HG02943 (cell line): ENCODE data around the gene WAPL.
"Not testable (repeated sequence)": the region's sequence is repeated elsewhere in the genome, so short reads cannot be mapped to it uniquely, and the experiment has no call there.

Source experiments
- ATAC-seq: cut with Tn5 transposase; IDR thresholded peaks from one replicate; pipeline ENCODE4 v1.9.1; 2021; ENCODE audit warnings: mild to moderate bottlenecking, low read depth, moderate library complexity; ENCODE audit not compliant: unreplicated experiment

WAPL gene, protein sequence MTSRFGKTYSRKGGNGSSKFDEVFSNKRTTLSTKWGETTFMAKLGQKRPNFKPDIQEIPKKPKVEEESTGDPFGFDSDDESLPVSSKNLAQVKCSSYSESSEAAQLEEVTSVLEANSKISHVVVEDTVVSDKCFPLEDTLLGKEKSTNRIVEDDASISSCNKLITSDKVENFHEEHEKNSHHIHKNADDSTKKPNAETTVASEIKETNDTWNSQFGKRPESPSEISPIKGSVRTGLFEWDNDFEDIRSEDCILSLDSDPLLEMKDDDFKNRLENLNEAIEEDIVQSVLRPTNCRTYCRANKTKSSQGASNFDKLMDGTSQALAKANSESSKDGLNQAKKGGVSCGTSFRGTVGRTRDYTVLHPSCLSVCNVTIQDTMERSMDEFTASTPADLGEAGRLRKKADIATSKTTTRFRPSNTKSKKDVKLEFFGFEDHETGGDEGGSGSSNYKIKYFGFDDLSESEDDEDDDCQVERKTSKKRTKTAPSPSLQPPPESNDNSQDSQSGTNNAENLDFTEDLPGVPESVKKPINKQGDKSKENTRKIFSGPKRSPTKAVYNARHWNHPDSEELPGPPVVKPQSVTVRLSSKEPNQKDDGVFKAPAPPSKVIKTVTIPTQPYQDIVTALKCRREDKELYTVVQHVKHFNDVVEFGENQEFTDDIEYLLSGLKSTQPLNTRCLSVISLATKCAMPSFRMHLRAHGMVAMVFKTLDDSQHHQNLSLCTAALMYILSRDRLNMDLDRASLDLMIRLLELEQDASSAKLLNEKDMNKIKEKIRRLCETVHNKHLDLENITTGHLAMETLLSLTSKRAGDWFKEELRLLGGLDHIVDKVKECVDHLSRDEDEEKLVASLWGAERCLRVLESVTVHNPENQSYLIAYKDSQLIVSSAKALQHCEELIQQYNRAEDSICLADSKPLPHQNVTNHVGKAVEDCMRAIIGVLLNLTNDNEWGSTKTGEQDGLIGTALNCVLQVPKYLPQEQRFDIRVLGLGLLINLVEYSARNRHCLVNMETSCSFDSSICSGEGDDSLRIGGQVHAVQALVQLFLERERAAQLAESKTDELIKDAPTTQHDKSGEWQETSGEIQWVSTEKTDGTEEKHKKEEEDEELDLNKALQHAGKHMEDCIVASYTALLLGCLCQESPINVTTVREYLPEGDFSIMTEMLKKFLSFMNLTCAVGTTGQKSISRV (N-terminal part only)

GRCh38 chr10:86521678-86522509 lies at the start of gene WAPL:
TSS of gene WAPL (minus strand) at chr10:86521792. CDS start at chr10:86518069, 3,723 bp downstream.
- ATAC-seq, result peak; percentile 92

- no peak for ATAC-seq
These were observed 47.7 kb upstream of the WAPL start for GRCh38 chr10:86569335-86569734.

DNA sequence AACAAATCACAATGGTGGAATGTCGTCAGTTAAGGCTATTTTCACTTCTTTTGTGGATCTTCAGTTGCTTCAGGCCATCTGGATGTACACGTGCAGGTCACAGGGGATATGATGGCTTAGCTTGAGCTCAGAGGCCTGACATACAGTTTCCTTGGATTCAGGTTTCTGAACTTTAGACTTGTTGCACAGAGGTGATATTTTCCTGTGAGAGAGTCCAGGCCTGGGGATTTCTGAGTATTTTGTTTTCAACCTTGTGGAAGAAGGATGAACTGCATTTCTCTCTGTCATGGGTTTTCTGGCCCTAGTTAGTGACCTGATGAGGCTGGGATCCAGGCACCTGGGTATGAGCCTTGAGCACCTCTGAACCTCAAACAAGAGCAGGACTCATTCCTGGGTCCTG lies 44.9 kb upstream of the WAPL start:
- not testable (repeated sequence) for ATAC-seq

GRCh38 chr10:86563338-86563737 lies 41.7 kb upstream of the WAPL start:
- ATAC-seq, result not testable (repeated sequence)

DNA sequence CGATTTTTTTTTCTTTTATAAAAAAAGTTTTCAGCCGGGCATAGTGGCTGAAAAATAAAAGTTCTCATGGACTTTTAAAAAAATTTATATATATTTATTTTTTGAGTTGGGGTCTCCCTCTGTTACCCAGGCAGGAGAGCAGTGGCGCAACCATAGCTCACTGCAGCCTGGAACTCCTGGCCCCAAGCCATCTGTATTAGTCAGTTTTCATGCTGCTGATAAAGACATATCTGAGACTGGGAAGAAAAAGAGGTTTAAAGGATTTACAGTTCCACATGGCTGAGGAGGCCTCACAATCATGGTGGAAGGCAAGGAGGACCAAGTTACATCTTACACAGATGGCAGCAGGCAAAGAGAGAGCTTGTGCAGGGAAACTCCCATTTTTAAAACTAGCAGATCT lies 37.1 kb upstream of the WAPL start:
- not testable (repeated sequence) for ATAC-seq

GRCh38 chr10:86556933-86557649 lies 35.5 kb upstream of the WAPL start:
- no peak for ATAC-seq

GRCh38 chr10:86556532-86556931 lies 34.9 kb upstream of the WAPL start:
- no peak for ATAC-seq

DNA sequence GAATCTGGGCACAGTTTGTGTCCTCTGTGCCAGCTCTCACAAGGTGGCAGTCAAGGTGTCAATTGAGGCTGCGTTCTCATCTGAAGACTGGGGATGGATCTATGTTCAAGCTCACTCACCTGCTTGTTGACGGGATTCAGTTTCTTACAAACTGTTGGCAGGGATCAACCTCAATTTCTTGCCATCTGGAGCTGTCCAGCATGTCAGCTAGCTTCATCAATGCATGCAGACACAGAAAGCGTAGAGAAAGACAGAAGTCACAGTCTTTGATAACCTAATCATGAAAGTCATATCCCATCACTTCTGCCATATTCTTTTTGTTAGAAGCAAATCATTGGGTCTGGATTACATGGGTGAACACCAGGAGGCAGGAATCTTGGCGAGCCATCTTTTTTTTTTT lies 32.0 kb upstream of the WAPL start:
- ATAC-seq, result no peak

DNA sequence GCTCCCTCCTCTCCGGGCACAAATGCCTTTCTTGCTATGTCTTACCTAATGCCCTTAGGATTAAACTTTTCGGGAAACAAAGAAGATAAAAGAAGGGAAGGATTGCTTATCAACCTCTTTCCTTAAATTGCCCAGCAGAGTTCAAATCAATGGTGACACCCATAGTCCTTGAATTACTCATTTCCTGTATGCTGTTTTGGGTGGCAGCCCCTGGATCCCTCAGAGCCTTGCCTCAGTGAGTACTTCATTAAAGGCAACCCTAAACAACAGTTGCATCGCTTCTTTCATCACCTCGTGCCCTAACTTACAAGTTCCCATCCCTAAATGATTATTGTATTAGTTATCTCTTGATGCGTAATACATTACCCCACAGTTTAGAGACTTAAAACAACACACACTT lies 31.6 kb upstream of the WAPL start:
- no peak for ATAC-seq

GRCh38 chr10:86547296-86547695 lies 25.7 kb upstream of the WAPL start:
- ATAC-seq, result no peak

DNA sequence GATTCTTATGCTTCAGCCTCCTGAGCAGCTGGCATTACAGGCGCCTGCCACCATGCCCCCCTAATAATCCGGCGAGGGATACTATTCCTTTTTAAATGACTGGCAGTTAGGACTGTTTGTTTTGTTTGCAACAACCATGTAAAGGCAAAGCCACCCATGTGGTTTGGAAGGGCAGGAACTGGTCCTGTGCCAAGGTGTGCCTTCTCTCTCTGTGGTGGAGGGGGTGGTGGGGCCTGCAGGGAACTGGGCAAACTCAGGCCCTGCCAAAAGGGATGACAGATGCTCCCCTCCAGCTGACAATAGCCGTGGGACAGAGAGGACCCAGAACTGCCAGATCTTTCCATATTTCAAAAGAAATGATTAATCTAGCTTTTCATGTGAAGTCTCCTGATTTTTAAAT lies 23.5 kb upstream of the WAPL start:
- no peak for ATAC-seq

- ATAC-seq, result no peak
These were observed 18.4 kb upstream of the WAPL start for GRCh38 chr10:86540016-86540415.

DNA sequence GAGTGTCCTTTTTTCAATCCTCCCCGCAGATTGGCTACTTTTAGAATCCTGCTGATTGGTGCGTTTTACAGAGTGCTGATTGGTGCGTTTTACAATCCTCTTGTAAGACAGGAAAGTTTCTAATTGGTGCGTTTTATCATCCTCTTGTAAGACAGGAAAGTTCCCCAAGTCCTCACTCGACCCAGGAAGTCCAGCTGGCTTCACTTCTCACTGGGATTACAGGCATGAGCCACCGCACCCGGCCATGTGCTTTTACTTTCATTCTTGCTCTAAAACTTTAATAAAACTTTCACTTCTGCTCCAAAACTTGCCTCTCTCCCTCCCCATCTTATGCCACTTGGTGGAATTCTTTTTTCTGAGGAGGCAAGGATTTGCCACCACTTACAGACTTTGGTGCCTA lies 17.0 kb upstream of the WAPL start:
- no peak for ATAC-seq

GRCh38 chr10:86538040-86538439 lies 16.4 kb upstream of the WAPL start:
- ATAC-seq, result not testable (repeated sequence)

DNA sequence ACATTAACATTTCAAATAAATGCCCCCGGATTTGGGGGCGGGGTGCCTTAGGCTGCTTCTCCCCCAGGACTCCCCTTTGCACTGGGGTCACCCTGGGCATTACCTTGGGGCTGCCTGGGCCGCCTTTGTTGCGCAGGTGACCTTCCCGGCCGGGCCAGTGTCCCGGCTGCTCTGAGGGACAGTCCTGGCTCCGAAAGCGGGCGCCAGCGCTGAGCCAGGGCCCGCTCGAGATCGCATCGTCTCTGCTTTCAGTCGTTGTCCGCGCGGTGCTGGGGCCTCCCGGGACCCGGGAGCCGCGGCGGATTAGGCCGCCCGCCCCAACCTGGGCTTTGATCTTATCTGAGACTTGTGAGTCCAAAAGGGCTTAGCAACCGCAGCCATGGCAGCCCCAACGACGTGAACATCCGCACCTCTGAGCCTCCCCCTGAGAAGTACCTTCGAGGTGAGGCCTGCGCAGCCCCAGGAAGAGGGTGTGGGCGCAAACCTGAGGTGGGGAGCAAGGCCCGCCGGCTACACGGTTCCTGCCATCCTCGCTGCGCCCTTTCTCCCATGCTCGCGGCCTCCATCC lies 14.8 kb upstream of the WAPL start:
- no peak for ATAC-seq

GRCh38 chr10:86535132-86535882 lies 13.7 kb upstream of the WAPL start:
- no peak for ATAC-seq

DNA sequence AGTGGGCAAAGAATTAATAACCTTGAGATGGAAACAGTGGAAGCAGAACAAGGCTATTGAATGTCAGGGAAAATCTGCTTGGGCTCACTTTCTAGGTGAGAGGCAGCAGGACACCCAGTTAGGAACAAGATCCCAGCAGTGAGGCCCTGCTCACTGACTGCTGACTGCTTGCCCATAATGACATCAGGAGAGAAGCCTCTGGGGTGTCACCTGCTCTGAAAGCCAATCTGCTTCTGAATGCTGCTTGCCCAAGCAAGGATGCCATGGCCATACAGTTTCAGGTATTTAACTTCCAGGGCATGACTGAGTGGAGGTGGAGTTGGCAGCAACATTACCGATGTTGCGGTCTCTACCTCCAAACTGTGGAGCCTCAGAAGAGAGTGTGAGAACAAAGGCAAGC lies 11.7 kb upstream of the WAPL start:
- ATAC-seq, result no peak

GRCh38 chr10:86528736-86529135 lies 7.1 kb upstream of the WAPL start:
- not testable (repeated sequence) for ATAC-seq
